Psoas muscle (tissue), 8 donors: Measurements from ENCODE around the gene ADGRL1. TPM values are rescaled to one million over a fixed set of nuclear protein-coding genes. Genes with fewer than 3 reads are reported as not detected.

Experiments used
- ATAC-seq, 4 donors: fragments of 200-7000 bp; cut with Tn5 transposase; one replicate each; pipeline ENCODE4 v1.9.1; 2020; ENCODE audit warnings: moderate library complexity in 3 of 4, mild to moderate bottlenecking in 2 of 4
- DNase-seq, 2 donors: peaks; one replicate each; pipeline ENCODE4 v3.0.0-alpha.2; 2020
- H3K27ac ChIP-seq: fragments of 200-600 bp; one replicate; pipeline ENCODE4 v1.8.0; 2022
- H3K27me3 ChIP-seq, 3 donors: fragments of 200-600 bp in 1 of 3; one replicate each; pipeline versions ENCODE4 v1.6.1 to v1.8.0; 2013 to 2022; ENCODE audit warnings: low read length in 2 of 3, mild to moderate bottlenecking in 2 of 3, moderate library complexity in 1 of 3; ENCODE audit not compliant: insufficient read depth in 3 of 3
- H3K36me3 ChIP-seq, 2 donors: fragments of 200-600 bp in 1 of 2; one replicate each; pipeline versions ENCODE4 v1.6.1 to v1.8.0; 2013 to 2022; ENCODE audit warnings: low read depth in 1 of 2, mild to moderate bottlenecking in 1 of 2, moderate library complexity in 1 of 2; ENCODE audit not compliant: insufficient read depth in 1 of 2
- H3K4me1 ChIP-seq: fragments of 200-600 bp; one replicate; pipeline ENCODE4 v1.8.0; 2022
- H3K4me3 ChIP-seq: fragments of 200-600 bp; one replicate; pipeline ENCODE4 v1.8.0; 2022; ENCODE audit warnings: mild to moderate bottlenecking
- H3K9me3 ChIP-seq: fragments of 200-600 bp; one replicate; pipeline ENCODE4 v1.8.0; 2022
- WGBS, 3 donors: extraction: QIAGEN DNeasy Blood & Tissue Kit; methylation state at CpG; one replicate each; pipeline versions ENCODE4 v1.1.6 to v1.1.7; 2013; 5-methylcytosine and 5-hydroxymethylcytosine counted together
- intact Hi-C, 2 donors: fragments of 100-400 bp; cut with DNase I; formaldehyde crosslinking; loops; one replicate each; pipeline versions ENCODE4 v1.11.0 to v1.14.2; 2022
- polyA plus RNA-seq, 3 donors: library from polyadenylated mRNA; stranded (reverse); fragments of 200-250 nt; gene quantifications; one replicate each; pipeline ENCODE4 v1.2.3, GENCODE V29; 2013
- total RNA-seq, 4 donors: library from RNA; stranded (reverse); fragmentation: NEBNext Ultra II Directional in 2 of 4; extraction: Animal tissue kit (Norgen Biotek cat#: 25700) in 2 of 4; gene quantifications; one replicate each; pipeline versions ENCODE4 v1.2.1 to v1.2.4, GENCODE V29; 2021 to 2023
- TF ChIP-seq, protein P1 (sequence below): fragments of 200-600 bp; IDR thresholded peaks from one replicate; pipeline ENCODE4 v1.8.0; 2022; ENCODE audit warnings: antibody characterized with exemption
- donor health status: healthy with polysubstance abuse.
- donor health status: DM: no; HTN: no; CAD: no; lungs with moderate emphysema.
- donor health status: Bipolar disorder and iron deficiency.
- donor health status: healthy.
- donor health status: DM: yes; HTN: yes; CAD: no.
- donor health status: DM: no; HTN: no; CAD: no.
- donor health status: DM: no; HTN: no; CAD: no.
- donor health status: DM: yes; HTN: yes; CAD: no.

ADGRL1 gene
- total and polyA plus RNA-seq, 7 donors = 0.38 to 2.6 (median 1.7) TPM

GRCh38 chr19:14138576-14139265 lies 67.2 kb downstream of the ADGRL1 start:
- intact Hi-C loops = loop anchor here in 1 of 2 donors (5.0 kb wide), 1 partner anchor 261 kb away; the partner anchor contains the start of gene NANOS3
- no peaks in the 10 kb centered on the region for H3K36me3 ChIP-seq
- H3K9me3 ChIP-seq = no peaks in the 10 kb centered on the region
- DNase-seq (no peak), ATAC-seq (no peak)
- TF ChIP-seq, protein P1, sequence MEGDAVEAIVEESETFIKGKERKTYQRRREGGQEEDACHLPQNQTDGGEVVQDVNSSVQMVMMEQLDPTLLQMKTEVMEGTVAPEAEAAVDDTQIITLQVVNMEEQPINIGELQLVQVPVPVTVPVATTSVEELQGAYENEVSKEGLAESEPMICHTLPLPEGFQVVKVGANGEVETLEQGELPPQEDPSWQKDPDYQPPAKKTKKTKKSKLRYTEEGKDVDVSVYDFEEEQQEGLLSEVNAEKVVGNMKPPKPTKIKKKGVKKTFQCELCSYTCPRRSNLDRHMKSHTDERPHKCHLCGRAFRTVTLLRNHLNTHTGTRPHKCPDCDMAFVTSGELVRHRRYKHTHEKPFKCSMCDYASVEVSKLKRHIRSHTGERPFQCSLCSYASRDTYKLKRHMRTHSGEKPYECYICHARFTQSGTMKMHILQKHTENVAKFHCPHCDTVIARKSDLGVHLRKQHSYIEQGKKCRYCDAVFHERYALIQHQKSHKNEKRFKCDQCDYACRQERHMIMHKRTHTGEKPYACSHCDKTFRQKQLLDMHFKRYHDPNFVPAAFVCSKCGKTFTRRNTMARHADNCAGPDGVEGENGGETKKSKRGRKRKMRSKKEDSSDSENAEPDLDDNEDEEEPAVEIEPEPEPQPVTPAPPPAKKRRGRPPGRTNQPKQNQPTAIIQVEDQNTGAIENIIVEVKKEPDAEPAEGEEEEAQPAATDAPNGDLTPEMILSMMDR = no peak
- H3K4me1 ChIP-seq = peaks cover 25% of the 10 kb centered on the region
- no peaks in the 10 kb centered on the region for H3K27me3 ChIP-seq
- 59 to 76% (median 61%) methylated on average over 9 of the region's 9 CpGs for WGBS, 3 donors
- no peak overlapping the region for H3K4me3 ChIP-seq
- peak overlapping the region; percentile 98 for H3K27ac ChIP-seq

DNA sequence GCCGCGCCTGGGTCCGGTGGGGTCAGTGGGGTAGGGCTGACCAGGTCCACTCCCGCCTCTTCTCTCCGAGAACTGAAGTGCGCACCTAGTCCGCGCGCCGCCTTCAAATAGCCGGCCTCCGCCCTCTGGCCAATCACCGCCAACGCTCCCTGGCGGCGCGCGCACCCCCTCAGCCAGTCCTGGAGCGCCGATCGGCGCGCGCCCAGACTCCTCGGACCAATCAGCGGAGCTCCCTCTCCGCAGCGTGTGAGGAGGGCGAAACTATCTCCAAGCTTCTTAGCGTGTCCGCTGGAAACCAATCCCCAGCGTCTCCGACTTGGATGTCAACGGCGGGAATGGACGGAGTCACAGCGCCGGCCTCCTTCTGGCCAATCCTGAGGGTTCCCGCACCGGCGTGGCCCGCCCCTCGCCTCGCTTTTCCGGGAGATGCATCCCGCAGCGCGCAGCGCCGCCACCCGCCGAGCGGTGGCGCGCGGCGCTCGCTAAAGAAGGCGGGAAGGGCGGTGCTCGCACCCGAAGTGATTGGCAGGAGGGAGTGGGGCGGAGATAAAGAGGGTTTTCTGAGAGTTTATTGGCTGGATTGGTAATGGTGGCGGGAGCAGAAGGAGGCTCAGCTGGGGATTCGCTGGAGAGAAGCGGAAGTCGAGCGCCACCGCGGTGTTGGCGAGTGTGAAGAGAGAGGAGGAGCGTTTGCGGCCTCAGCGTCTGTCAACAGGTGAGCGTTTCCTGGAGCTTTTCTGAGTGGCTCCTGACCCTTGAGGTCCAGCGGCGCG lies 69.3 kb downstream of the ADGRL1 start, which contains the start of gene ASF1B:
Gene ASF1B, minus strand, starts transcription at position 81 of the 773 bp plus-strand sequence. CDS start 133 bp downstream, outside the sequence.
- Histone ChIP-seq H3K27ac (peak within 1 kb of the TSS; percentile 98), H3K4me3 (peak within 1 kb of the TSS; percentile 79), H3K36me3 (no peaks in the 10 kb centered on the region), H3K4me1 (peaks cover 25% of the 10 kb centered on the region), H3K9me3 (no peaks in the 10 kb centered on the region), H3K27me3 (no peaks in the 10 kb centered on the region)
- intact Hi-C loops = loop anchor here in 1 of 2 donors (1.0 to 5.0 kb wide), 3 partner anchors 22 to 259 kb away; partner anchors contain the start of gene NANOS3
- WGBS, 3 donors = 0% methylated on average over 68 to 78 of the region's 78 CpGs
- peak; percentile 99 to 100 for DNase-seq
- ATAC-seq = peak; percentile 85 to 89 (median 87)
- TF ChIP-seq, protein P1 = peak; percentile 80

DNA sequence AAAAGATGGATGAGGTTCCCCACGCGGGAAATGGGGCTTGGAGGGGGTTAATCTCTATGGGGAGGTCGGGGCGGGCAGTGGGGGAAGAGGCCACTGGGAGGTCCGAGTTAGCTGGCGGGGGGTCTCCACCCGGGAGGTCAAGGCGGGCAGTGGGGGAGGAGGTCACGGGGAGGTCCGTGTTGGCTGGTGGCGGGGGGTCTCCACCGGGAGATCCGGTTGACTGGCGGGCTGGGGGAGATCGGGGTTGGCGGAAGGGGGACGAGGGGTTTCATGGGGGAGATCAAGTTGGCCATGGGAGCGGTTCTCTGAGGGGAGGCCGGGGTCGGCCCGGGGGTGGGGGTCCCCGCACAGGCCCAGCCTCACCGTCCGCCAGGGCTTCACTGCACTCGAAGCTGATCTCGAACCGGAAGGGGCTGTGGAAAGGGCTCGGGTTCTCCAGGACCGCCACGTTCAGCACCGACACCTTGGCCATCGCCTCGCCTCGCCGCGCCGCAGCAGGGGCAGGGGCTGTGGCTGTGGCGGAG lies 69.9 kb downstream of the ADGRL1 start:
- intact Hi-C loops = loop anchor here in 1 of 2 donors (1.0 to 5.0 kb wide), 4 partner anchors 21 to 259 kb away; partner anchors contain the start of genes MISP3 and NANOS3
- TF ChIP-seq, protein P1 = no peak
- H3K27me3 ChIP-seq = no peaks in the 10 kb centered on the region
- H3K36me3 ChIP-seq = no peaks in the 10 kb centered on the region
- DNase-seq = peak in 1 of 2 donors; percentile 66
- no peaks in the 10 kb centered on the region for H3K9me3 ChIP-seq
- peak overlapping the region; percentile 79 for H3K4me3 ChIP-seq
- no peak for ATAC-seq
- H3K27ac ChIP-seq = peak overlapping the region; percentile 98
- WGBS, 3 donors = 0 to 1% (median 0%) methylated on average over 27 to 38 of the region's 38 CpGs
- H3K4me1 ChIP-seq = peaks cover 25% of the 10 kb centered on the region

GRCh38 chr19:14135355-14135754 lies 70.6 kb downstream of the ADGRL1 start:
- ATAC-seq (no peak), DNase-seq (no peak)
- no peaks in the 10 kb centered on the region for H3K27me3 ChIP-seq
- H3K4me3 ChIP-seq = no peak overlapping the region
- H3K27ac ChIP-seq = no peak overlapping the region
- H3K36me3 ChIP-seq = no peaks in the 10 kb centered on the region
- TF ChIP-seq, protein P1 = no peak
- H3K4me1 ChIP-seq = peaks cover 29% of the 10 kb centered on the region
- H3K9me3 ChIP-seq = no peaks in the 10 kb centered on the region
- WGBS, 3 donors = 38 to 51% (median 40%) methylated on average over 6 of the region's 6 CpGs
- intact Hi-C loops = loop anchor here in 1 of 2 donors (2.0 to 5.0 kb wide), 2 partner anchors 63 to 258 kb away; partner anchors contain the start of genes MISP3 and NANOS3
